ENCODE results near the gene PALB2. TPM values are rescaled to one million over a fixed set of nuclear protein-coding genes. Genes with fewer than 3 reads are reported as not detected.
A peak's percentile ranks its signal among the peaks of the same experiment; 100 is the strongest.

The PALB2 gene
- total RNA-seq, 1 experiment from 2014 or later, result 40.3 TPM

- Histone ChIP-seq H4K20me1 (ENCODE audit: control insufficient read depth, insufficient read depth, insufficient read length) (no peaks in the 10 kb centered on the region), H3K56ac (ENCODE audit: insufficient read length, low read depth, low read length) (no peak overlapping the region), H4K91ac (ENCODE audit: insufficient read length, low read depth, low read length) (no peak overlapping the region), H3K27me3 (ENCODE audit: insufficient read depth, low read length) (no peaks in the 10 kb centered on the region), H3K23ac (ENCODE audit: insufficient read length, low read depth, low read length) (no peak overlapping the region), H3K9ac (ENCODE audit: extremely low read depth, insufficient read length, low read length) (no peak overlapping the region), H2BK15ac (ENCODE audit: low read depth, low read length) (no peak overlapping the region), H4K8ac (replicated peaks; ENCODE audit: insufficient read length, low read depth, low read length) (no peak overlapping the region), H2BK12ac (ENCODE audit: insufficient read length, low read depth, low read length) (no peak overlapping the region), H4K5ac (ENCODE audit: insufficient read length, low read depth, low read length) (no peak overlapping the region), H2BK120ac (ENCODE audit: low read depth, low read length, poor library complexity, severe bottlenecking) (no peak overlapping the region), H3K4me1 (ENCODE audit: insufficient read depth, low read length) (no peaks in the 10 kb centered on the region), H3K14ac (ENCODE audit: insufficient read depth, low read length) (no peak overlapping the region), H2BK20ac (ENCODE audit: low read depth, low read length, poor library complexity, severe bottlenecking) (no peak overlapping the region), H2AFZ (ENCODE audit: low read length) (no peak overlapping the region), H3K9me3 (ENCODE audit: control insufficient read depth, low read depth, low read length) (no peaks in the 10 kb centered on the region), H2BK5ac (ENCODE audit: insufficient read length, low read length) (no peak overlapping the region), H3K18ac (ENCODE audit: insufficient read length, low read depth, low read length) (no peak overlapping the region), H3T11ph (ENCODE audit: low read length) (no peak overlapping the region), H2AK5ac (ENCODE audit: insufficient read length, low read length) (no peak overlapping the region), H3K79me1 (ENCODE audit: insufficient read depth, low read depth, low read length, poor library complexity, severe bottlenecking) (no peaks in the 10 kb centered on the region), H3K4ac (ENCODE audit: low read depth, low read length) (no peak overlapping the region), H3K23me2 (ENCODE audit: insufficient read length, low read depth, low read length, poor library complexity, severe bottlenecking) (no peaks in the 10 kb centered on the region), H3K79me2 (ENCODE audit: insufficient read depth, low read length) (no peaks in the 10 kb centered on the region), H3K4me2 (ENCODE audit: insufficient read depth, insufficient read length, low read length) (no peak overlapping the region), H3K27ac (ENCODE audit: insufficient read length, low read depth, low read length) (no peak overlapping the region)
- Mint-ChIP-seq H3K27ac (0 out of 7 replicates have a peak overlapping the region, but pooled peaks of 1 of the 3 experiments have one; percentile 3), H3K27me3 (ENCODE audit: low read depth) (no peaks in the 10 kb centered on the region), H3K9me3 (no peaks in the 10 kb centered on the region), H3K4me1 (no peaks in the 10 kb centered on the region), H3K4me3 (no peak overlapping the region), H3K36me3 (ENCODE audit: insufficient read depth in 1 of 3, low read depth in 3 of 3) (peaks cover 36 to 82% (median 78%) of the 10 kb centered on the region in 3 experiments)
- DNase-seq, result no peak
- TF ChIP-seq CTCF (conservative IDR thresholded peaks at IDR 0.05), result no peak
Measured at GRCh38 chr16:23624092-23624491, 17.0 kb downstream of the PALB2 start.
